HG03097 (cell line): ENCODE measurements around the gene TMEM80.
"Not testable (repeated sequence)": the region's sequence is repeated elsewhere in the genome, so short reads cannot be mapped to it uniquely, and the experiment has no call there.

Experiments used
- ATAC-seq: cut with Tn5 transposase; IDR thresholded peaks from one replicate; pipeline ENCODE4 v1.9.1; 2021; ENCODE audit not compliant: unreplicated experiment, low FRiP score

The TMEM80 gene

DNA sequence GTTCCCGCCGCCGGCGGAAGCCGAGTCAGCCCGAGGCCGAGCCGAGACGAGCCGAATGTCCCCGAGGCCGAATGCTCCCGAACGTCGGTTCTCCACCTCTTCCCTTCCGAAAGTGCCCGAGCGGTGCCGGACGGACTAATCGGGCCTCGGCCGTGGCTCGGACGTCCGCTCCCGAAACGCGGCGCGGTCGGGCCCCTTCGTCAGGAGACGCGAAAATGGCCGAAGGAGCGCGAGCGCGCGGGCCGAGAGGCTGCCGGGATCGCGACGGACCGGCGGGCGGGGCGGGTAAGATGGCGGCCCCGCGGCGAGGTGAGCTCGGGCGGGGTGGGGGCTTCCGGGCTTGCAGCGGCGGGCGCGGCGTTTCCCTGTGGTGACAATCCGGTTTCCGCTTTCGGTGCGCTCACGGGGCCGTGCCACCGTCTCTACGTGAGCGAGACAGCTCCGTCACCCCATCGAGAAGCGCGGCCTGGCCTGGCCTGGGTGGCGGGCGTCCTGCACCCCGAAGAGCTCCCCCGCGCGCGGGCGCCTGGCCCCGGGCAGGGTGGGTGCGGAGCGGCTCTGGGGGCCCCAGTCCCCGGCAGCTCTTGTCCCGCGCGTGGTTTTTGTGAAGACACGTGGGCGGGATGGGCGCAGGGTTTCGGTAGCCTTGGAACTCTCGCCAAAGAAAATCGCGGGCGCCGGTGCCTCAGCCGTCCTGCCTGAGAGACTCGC is at the start of gene TMEM80:
Gene TMEM80, plus strand, starts transcription at position 279 of the 711 bp plus-strand sequence. Its CDS starts 12 bp downstream, at position 291.
- peak; percentile 72 for ATAC-seq

DNA sequence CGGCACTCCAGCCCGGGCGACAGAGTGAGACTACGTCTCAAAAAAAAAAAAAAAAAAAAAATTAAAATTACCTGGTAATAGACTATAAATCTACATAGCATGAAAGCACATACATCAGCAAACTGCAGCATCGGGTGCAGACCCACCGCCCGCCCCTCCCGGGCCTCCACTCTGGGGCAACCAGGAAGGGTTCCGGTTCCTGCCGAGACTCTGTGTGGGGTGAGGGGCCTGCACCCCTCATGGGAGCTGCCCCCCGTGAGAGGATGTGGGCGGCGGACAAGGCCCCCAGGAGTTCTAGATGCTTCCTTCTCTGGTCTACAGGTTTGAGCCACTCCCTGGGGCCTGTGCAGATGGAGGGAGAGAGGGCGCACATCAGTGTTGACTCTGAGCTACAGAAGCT is 49.4 kb upstream of the TMEM80 start:
- ATAC-seq = no peak

DNA sequence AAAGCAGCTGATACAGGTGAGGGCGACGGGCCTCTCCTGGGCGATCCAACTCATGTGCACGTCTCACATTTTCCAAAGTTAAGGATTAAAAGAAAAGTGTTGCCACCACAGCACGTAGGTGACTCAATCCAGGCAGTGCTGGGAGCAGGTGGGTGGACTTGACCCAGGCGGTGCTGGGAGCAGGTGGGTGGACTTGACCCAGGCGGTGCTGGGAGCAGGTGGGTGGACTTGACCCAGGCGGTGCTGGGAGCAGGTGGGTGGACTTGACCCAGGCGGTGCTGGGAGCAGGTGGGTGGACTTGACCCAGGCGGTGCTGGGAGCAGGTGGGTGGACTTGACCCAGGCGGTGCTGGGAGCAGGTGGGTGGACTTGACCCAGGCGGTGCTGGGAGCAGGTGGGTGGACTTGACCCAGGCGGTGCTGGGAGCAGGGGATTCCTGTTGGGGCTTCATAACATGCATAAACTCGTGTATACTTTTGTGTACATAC is 47.9 kb upstream of the TMEM80 start:
- ATAC-seq = not testable (repeated sequence)

DNA sequence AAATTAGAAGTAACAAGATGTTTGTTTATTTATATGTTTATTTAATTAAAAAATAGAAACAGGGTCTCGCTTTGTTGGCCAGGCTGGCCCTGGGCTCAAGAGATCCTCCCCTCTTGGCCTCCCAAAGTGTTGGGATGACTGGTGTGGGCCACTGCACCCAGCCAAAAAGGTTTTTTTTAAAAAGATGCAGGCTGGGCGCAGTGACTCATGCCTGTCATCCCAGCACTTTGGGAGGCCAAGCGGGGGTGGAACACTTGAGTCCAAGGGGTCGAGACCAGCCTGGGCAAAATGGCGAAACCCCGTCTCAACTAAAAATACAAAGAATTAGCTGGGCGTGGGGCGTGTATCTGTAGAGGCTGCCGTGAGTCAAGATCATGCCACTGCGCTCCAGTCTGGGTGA is 45.1 kb upstream of the TMEM80 start:
- no peak for ATAC-seq

DNA sequence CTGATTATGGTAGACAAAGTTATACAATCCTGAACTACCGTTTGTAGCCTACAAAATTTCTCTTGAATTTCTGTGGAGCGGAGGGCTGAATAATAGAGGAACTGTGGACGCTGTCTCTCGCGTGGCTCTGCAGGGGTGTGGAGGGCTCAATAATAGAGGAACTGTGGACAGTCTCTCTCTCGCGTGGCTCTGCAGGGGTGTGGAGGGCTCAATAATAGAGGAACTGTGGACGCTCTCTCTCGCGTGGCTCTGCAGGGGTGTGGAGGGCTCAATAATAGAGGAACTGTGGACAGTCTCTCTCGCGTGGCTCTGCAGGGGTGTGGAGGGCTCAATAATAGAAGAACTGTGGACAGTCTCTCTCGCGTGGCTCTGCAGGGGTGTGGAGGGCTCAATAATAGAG is 42.5 kb upstream of the TMEM80 start:
- not testable (repeated sequence) for ATAC-seq

DNA sequence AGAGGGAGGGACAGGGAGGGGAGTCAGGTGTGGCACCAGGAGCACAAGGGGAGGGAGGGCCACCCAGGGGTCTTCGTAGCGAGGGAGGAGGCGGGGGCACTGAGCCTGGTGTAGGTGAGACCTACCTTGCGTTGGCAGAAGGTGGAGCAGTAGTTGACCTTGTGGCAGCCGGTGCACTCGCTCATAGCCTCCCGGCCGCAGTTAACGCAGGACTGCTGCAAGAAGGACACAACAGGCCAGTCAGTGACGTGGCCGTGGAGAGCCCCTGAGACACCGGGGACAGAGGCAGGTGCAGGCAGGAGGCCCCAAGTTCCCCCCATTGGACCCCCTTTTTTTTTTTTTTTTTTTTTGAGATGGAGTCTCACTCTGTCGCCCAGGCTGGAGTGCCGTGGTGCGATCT is 41.8 kb upstream of the TMEM80 start:
- no peak for ATAC-seq

DNA sequence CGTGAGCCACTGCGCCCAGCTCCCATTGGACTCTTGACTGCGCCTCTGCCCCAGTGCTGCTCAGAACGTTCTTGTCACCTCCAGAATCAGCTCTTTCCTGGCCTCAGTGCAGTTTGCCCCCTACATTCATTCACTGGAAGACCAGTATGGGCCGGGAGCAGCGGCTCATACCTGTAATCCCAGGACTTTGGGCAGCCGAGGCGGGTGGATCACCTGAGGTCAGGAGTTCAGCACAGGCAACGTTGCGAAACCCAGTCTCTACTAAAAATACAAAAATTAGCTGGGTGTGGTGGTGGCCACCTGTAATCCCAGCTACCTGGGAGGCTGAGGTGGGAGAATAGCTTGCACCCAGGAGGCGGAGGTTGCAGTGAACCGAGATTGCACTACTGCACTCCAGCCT is 41.2 kb upstream of the TMEM80 start:
- ATAC-seq = not testable (repeated sequence)

DNA sequence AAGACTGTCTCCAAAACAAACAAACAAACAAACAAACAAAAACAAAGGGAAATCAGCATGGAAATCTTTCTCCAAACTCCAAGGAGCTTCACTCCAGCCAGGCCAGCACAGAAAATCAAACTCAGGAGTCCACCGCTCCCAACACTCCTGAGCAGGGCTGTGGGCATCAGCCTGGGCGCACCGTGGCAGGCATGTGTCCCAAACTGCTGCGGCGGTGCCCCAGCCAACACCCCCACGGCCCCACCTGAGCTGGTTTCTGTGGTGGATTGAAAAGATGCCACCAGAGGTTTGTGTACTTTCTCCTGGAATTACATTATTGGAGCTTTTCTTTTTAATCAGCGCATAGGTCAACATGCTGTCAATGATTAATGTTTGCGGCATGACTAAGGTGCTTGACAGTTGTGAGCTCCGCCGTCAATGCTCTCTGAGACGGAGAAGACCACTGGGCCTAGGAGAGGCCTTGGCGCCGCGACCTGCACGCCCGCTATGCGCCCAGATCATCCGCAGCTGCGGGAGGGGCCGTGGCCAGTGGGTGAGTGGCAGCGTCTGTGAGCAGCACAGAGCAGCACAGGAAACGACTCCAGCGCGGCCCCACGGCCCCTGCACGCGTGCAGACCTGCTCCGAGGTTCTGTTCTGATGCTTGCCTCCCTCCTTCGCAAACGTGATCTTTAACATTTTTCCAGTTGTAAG is 40.4 kb upstream of the TMEM80 start:
- ATAC-seq = no peak

DNA sequence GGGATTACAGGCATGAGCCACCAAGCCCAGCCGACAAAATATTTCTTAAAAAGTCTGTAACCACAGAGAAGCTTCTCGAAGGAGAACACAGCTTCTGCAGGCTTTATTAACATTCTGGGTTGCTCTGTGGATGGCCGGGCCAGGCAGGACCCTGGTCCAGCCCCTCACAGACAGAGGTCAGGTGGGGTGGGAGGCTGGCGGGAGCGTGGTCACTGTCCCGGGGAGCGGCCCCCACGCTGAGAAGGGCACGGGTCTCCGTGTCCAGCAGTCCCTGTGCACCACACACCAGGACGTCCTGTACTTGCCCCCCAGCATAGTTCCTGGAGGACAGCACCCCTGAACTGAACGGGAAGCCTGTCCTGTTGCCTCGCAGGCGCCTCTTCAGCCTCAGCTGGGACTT is 39.2 kb upstream of the TMEM80 start:
- ATAC-seq = no peak

DNA sequence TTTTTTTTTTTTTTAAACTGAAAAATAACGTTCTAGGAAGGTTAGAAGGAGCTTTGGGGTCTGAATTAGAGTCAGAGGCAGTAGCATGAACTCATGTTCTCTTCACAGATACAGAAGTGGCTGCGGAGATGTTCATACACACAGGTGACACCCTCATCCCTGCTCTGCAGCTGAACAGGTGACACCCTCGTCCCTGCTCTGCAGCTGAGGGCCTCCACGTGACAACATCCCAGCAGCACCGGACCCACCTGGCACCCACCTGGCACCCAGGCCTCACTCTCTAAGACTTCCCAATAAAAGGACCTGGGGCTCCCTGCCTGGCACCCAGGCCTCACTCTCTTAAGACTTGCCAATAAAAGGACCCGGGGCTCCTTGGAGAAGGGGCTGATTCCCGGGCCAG is 38.8 kb upstream of the TMEM80 start:
- ATAC-seq = no peak

DNA sequence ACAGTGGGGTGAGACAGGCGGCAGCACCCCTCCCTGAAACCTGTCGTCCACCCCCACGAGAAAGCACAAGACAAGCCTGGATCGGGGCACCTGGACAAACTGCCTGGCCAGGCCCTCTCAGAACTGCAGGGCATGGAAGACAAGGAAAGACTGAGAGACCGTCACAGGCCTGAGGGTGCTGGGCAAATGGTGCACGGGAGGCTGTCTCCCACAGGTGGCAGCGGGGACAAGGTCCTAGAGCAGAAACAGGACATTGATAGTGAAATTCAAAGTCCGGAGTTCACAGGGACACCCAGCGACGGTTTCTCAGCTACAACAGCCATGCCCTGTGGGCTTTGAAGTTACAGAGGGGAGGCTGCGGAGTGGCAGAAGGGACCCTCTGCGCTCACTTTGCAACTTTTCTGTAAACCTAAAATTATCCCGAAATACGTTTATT is 37.9 kb upstream of the TMEM80 start:
- ATAC-seq = no peak

DNA sequence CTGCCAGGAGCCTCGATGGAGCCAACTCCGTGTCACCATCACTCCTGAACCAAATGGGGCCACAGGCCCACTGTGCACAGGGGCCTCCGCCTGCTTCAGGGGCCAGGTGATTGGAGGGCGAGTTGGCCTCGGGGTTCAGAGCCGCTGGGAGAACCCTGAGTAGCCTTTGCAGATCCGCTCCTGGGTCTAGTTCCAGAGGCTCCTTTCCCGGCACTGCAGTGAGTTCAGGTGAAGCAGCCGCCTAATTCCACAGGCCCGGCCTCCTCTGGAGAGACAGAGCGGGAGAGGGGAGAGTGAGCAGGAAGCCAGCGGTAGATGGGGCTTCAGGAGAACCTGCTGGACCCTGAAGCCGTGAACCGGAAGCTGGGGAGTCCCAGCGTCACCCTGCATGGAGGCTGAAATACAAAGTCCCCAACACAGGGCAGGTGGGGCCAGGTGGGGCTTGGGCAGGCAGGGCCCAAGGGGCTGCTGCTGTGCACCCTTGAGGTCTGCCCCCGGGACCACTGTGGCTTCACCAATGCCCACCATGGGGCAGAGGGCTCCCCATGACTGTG is 36.0 kb upstream of the TMEM80 start:
- ATAC-seq = no peak

DNA sequence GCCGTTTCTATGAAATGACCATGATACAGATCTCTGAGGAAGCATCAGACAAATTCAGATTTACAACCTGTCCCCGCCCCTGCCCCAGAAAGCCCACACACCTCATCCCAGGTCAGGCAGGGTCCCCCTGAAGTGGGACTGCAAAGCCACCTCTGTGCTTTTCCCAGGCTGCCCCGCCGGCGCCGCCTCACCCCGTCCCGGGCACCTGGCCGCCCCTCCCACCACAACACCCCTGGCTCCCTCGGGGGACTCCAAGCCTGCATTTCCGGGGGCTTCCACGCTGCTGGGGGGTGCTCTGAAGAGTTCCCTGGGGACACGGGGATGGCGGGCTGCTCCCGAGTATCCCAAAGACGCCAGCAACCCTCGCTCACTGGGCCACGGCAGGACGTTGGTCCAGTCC is 35.3 kb upstream of the TMEM80 start:
- ATAC-seq = no peak

DNA sequence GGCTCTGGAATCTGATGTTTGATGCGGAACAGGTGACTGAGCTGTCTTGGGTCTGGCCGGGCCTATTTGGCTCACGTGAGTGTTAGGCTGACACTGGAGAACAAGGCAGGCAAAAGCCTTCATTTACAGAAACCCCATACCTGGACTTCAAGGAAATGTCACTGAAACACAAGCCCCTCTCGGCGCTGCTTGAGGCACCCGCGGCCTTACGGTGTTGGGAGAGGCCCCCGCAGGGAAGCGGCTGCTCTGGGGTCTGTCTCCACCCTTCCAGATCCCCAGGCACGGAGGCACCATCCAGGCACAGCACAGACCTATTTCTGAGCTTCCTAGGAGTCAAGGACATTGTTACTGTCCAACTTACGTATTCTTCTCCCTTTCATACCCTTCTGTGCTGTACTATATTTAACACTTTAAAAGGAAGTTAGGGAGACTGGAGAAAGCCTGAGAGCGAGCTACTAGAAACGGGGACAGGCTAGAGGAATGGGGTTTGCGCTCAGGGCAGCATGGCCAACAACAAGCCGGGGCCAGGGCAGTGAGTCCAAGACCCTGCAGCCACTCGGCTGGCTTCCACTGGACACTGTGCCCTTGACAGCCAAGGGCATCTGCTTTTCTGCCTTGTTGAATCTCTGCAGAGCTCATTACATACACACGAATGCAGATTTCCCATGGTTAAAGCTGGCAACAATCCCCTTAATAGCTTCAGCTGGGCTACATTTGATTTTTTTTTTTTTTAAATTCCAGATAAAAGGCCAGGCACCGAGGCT is 34.8 kb upstream of the TMEM80 start:
- ATAC-seq = no peak

DNA sequence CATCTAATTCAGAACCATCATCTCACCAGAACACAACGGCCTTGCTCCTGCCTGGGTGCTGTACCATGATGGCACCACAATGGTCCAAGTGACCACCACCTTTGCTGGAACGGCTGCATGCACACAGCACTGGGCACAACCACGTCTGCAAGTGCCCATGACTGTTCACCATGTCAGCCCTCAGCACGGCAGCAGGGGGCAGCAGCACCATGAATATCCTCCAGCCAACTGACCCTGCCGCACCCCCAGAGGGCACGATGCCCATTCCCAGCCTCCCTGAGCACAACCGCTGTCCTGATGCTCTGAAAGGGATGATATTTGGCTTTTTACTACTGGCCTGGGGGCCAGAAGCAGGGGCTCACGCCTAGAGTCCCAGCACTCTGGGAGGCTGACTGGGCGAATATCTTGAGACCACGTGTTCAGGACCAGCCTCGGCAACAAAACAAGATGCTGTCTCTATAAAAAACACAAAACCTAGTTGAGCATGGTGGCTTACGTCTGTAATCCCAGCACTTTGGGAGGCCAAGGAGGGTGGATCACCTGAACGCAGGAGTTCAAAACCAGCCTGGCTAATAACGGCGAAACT is 32.8 kb upstream of the TMEM80 start:
- ATAC-seq = no peak

DNA sequence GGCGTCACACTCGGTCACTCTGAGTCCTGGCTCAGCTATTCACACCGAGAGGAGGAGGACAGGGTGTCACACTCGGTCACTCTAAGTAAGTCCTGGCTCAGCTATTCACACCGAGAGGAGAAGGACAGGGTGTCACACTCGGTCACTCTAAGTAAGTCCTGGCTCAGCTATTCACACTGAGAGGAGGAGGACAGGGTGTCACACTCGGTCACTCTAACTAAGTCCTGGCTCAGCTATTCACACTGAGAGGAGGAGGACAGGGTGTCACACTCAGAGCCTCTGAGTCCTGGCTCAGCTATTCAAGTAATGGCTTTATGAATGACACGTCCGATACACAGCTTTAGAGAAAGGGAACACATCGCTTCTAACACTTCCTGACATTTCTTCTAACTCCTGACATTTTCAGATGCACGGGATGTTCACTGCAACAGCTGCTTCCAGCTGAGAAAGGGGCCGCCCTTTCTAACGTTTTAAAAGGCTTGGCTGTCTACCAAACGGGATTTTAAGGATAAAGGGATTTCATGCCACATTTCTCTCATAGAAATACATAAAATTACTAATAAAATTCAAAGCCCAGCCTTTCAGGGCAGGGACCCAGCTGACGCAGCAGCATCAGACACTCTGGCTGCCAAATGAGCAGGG is 30.4 kb upstream of the TMEM80 start:
- ATAC-seq = no peak

DNA sequence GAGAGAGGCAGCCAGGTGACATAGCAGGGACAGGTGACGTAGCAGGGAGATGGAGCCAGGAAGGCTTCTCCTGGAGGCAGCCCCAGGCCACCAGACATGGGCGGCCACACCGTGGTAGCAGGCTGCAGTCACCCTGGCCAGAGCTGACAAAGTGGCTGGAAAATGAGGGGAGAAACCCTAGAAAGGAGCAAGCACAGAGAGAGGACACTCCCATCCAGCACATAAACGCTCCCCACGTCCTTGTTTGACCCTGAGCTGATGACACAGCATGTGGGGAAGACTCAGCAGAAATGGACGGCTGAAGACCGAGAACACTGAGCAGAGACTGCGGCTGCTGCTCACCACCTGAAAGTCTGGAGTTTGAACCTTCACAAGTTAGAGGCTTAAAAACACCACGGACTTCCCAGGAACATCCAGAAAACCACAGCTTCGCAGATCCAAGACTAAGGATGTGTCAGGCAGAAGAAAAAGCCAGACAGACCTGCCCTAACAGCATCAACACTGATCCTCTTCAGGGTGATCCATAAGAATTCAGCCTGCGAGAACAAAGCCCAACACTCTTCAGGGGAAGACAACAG is 29.8 kb upstream of the TMEM80 start:
- ATAC-seq = no peak

DNA sequence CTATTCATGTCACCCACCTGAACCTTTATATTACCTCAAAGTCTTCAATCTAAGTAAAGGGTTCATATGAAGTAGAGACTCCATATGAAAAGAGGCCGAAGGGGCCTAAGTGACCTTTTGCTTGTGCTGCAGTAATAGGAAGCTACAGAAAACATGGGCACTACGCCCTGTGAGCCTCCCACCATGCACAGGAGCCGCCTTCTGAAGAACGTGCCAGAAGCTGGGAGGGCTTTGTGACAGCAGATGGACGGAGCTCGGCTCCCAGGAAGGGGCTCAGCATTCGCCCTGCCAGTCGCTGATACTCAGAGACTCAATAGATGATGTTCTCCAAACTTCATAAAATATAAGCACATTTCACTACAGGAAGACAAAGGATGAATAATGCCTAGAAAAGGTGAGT is 21.8 kb upstream of the TMEM80 start:
- ATAC-seq = no peak

DNA sequence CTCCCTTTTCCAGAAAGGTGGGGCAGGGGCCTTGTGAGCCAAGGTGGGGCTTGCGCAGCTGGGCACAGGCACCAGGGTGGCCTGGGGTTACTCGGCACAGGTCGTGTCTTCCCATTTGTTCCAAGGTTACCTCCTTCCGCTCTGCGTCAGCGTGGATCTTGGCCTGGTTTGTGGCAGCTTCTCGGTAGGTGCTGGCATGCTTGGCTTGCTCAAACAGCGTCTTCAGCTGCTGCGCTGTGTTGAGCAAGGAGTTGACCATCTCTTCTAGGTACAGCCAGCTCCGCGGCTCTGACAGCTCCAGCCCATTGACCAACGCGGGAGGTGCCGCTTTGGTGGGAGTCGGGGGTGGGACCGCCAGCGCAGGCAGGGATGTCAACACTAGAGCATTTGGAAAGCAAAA is 21.2 kb upstream of the TMEM80 start:
- no peak for ATAC-seq

DNA sequence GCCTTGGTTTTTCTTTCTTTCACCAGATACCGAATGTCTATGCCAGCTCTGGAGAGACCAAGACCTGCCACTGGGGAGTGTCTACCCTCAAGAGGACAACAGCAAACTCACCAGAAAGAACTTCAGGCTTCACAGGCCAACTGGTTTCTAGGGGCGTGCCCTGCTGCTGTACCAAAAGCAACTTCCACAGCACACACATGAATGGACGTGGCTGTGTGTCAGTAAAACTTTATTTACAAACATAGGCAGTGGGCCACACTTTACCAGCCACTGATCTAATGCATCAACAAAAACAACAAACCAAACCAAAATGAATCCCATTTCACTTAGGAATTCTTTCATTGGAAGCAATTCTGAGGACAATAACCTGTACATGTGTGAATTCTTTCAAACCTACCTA is 17.3 kb upstream of the TMEM80 start:
- no peak for ATAC-seq
